GM12873 (cell line): ENCODE measurements around the gene CHRNA4.

Experiments used
- TF ChIP-seq, protein P1 (sequence below): IDR thresholded peaks from 2 replicates; pipeline ENCODE4 v1.5.1; 2012; ENCODE audit warnings: low read depth, mild to moderate bottlenecking, moderate library complexity, low read length, control low read depth; ENCODE audit not compliant: insufficient read depth; ENCODE audit errors: missing control alignments

Gene CHRNA4

GRCh38 chr20:63380346-63380870 is 19.3 kb upstream of the CHRNA4 start:
- TF ChIP-seq, protein P1, sequence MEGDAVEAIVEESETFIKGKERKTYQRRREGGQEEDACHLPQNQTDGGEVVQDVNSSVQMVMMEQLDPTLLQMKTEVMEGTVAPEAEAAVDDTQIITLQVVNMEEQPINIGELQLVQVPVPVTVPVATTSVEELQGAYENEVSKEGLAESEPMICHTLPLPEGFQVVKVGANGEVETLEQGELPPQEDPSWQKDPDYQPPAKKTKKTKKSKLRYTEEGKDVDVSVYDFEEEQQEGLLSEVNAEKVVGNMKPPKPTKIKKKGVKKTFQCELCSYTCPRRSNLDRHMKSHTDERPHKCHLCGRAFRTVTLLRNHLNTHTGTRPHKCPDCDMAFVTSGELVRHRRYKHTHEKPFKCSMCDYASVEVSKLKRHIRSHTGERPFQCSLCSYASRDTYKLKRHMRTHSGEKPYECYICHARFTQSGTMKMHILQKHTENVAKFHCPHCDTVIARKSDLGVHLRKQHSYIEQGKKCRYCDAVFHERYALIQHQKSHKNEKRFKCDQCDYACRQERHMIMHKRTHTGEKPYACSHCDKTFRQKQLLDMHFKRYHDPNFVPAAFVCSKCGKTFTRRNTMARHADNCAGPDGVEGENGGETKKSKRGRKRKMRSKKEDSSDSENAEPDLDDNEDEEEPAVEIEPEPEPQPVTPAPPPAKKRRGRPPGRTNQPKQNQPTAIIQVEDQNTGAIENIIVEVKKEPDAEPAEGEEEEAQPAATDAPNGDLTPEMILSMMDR, result no peak

DNA sequence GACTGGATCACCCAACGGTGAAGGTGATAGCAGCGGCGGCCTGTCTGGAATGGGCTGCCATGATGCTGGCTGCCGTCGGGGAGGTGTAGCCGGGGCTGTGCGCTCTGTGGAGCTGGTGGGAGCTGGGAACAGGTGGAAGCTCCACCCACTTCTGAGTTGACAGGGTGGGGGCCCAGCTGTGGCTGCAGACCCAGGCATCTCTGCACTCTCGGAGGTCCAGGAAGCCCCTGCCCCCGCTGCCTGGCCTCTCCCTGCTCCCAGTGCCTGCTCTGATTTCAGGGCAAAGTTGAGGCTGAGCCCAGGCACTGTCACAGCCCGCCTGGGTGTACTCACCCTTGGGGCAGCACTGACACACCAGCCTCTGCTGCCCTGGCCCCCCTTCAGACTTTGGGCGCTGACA is 18.1 kb upstream of the CHRNA4 start:
- TF ChIP-seq, protein P1, result no peak

GRCh38 chr20:63378626-63379025 is 17.5 kb upstream of the CHRNA4 start:
- TF ChIP-seq, protein P1, result no peak

DNA sequence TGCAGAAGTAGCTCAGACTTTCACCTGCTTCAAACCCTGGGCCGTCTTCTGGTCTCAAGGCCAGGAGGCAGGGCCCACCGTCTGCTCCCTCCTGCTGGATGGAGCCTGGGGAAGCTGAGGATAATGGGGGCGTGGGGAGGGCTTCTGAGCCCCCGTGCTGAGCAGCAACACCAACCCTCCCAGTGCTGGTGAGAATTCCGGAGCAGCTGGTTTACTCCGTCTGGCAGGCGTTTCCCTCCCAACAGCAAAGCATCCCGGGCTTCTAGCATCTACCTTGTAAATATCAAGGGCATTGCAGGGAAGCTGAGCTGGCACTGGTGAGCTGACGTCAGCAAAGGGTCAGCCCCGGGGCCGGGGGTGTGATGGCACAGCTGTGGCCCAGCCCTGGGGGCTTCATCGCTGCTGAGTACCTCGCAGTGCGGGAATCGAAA is 16.8 kb upstream of the CHRNA4 start:
- TF ChIP-seq, protein P1, result no peak

- TF ChIP-seq, protein P1, result no peak
Measured at GRCh38 chr20:63377256-63377941, 16.2 kb upstream of the CHRNA4 start.

DNA sequence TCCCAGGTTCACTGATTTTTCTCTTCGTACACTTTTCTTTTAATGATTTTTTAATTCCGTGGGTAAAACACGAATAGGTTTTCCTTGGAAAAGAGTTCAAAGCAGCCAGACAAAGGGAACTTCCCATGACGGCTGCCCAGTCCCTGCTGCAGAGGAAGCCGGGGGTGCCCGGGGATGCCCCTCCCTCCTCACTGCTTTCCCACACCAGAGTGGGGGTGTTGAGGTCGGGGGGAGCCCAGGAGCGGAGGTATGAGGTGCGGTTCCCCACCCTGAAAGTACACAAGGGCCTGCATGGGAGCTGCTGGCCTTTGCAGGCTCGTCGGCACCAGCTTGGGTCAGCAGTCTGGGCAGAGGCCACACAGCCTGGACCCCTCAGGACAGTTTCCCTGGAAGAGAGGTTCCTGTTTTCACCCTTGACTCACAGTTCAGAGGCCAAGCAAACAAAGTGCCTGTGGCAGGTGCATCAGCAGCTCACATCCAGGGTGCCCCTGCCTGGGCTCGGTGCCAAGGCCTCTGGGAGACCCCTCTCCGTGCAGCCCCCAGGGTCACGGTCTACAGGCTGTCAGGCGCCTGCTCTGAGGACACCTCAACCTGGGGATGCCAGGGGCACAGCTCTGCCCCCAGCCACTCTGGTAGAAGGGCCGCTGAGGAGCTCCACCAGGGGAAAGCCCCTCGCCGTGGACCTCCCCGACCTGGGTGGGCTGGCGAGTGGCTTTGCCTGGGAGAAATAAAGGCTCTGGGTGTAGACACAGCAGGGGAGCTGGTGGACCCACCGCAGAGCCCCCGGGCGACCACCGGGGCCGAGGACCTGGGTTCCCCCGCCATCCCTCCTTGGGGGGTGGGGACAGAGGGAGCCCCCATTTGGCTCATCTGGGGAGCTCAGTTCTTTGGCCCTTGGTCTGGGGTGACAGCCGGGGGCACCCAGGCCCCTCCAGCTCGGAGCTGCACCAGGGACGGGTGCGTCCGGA is 15.4 kb upstream of the CHRNA4 start:
- TF ChIP-seq, protein P1, result no peak

DNA sequence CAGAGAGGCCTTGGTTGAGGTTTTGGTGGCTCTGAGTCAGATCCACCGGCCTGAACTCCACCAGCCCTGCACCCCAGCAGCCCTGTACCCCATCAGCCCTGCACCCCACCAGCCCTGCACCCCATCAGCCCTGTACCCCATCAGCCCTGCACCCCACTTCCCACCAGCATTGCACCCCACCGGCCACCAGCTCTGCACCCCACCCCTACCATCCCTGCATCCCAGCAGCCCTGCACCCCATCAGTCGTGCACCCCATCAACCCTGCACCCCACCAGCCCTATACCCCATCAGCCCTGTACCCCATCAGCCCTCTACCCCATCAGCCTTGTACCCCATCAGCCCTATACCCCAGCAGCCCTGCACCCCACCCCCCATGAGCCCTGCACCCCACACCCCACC is 14.3 kb upstream of the CHRNA4 start:
- TF ChIP-seq, protein P1, result no peak
